Ureter (tissue), 1 donor: ENCODE data around the gene HDAC6. TPM values are rescaled to one million over a fixed set of nuclear protein-coding genes. Genes with fewer than 3 reads are reported as not detected.
"Not testable (repeated sequence)": the region's sequence is repeated elsewhere in the genome, so short reads cannot be mapped to it uniquely, and the experiment has no call there.

Source experiments
- DNase-seq: peaks from one replicate; pipeline ENCODE4 v3.0.0-alpha.2; 2020; ENCODE audit warnings: low spot score
- total RNA-seq: library from RNA; stranded (reverse); gene quantifications from one replicate; pipeline ENCODE4 v1.2.4, GENCODE V29; 2023
- donor health status: DM: yes; HTN: yes; CAD: no.

HDAC6 gene
- total RNA-seq, 1 donor from 2014 or later: 96.8 TPM

DNA sequence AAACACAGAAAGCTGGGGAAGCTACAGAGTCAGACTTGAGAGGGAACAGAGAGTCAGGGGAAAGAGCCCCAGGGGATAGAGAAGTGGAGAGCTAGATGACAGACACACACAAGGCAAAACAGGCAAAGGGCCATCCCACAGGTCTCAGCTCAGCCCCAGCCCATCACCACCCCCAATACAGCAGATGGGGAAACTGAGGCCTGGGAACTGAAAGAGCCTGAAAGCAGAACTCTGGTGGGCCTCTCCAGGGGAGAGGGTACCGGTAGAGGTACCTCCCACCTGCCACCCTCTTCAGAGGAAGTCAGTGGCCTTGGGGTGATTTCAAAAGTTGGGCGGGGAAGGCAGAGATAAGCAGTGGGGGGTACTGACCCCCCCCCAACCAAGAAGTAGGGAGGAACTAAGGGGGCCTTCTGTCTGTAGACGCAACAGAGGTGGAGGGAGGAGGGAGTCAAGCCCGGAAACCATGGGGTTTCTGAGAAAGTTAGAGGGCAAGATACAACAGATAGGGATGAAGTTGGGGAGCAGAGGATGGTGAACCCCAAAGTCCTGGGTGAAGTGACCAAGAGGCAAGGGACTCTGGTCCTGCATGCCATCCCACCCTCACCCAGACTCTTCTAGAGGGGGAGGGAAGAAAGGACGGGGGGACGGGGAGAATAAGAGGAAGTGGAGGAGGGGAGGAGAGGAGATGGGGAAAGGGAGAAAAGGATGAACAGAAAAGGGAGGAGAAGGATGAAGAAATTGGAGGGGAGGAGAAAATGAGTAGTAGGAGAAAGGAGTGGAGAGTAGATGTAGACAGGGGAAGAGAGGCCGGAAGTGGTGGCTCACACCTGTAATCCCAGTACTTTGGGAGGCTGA, 12.3 kb upstream of the HDAC6 start:
- no peak for DNase-seq

DNA sequence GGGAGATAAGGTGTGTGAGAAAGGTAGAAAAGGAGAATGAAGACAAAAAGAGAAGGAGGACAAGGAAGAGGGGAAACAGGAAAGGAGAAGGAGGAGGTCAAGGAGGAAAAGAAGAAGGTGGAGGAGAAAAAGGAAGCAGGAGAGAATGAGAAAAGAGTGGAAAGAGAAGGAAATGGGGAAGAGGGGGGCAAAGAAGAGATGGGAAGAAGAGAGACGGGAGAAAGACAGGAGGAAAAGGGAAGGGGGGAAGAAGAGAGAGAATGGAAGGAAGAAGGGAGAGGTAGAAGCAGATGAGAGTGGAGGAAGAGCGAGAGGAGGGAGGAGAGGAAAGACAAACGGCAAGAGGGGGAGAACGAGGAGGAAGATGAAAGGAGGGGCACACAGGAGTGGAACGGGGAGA, 11.4 kb upstream of the HDAC6 start:
- DNase-seq: no peak

DNA sequence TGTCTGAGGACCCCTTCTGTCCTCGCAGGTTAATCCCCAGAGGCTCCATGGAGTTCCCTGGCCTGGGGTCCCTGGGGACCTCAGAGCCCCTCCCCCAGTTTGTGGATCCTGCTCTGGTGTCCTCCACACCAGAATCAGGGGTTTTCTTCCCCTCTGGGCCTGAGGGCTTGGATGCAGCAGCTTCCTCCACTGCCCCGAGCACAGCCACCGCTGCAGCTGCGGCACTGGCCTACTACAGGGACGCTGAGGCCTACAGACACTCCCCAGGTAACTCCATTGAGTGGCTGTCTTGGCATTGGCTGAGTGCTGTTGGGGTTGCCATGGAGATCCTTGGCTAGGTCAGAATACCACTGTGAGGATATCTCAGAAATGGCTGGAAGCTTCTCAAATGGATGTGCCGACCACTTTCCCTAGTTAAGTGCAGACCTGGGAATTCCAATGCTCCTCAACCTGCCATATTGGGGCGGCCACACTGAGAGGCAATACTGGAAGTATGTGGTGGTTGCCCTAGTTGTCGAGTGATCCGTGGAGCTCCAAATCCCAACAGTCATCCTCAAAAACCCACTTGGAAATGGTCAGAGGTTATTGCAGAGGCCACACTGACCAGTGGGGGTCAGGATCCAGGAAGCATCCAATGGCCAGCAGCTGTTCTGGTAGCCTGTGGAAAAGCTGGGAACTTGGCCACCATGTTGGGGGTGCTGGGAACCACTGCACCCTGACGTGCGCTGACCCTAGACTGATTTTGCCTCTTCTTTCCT, 10.6 kb upstream of the HDAC6 start:
- DNase-seq: no peak

DNA sequence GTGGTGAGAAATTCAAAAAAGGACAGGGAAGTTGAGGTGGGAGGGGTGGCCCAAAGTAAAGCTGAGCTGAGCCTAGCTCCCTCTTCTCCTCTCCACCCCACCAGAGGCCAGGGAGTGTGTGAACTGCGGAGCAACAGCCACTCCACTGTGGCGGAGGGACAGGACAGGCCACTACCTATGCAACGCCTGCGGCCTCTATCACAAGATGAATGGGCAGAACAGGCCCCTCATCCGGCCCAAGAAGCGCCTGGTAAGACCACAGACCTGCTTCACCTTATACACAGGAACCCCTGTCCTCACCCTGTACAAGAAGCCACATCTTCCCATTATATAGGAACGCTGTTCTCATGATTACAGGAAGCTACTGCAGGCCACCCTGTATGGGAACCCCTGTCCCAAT, 9.6 kb upstream of the HDAC6 start:
- no peak for DNase-seq

DNA sequence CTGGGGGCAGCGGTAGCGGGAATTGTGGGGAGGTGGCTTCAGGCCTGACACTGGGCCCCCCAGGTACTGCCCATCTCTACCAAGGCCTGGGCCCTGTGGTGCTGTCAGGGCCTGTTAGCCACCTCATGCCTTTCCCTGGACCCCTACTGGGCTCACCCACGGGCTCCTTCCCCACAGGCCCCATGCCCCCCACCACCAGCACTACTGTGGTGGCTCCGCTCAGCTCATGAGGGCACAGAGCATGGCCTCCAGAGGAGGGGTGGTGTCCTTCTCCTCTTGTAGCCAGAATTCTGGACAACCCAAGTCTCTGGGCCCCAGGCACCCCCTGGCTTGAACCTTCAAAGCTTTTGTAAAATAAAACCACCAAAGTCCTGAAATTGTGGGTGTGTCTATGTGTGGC, 7.9 kb upstream of the HDAC6 start:
- DNase-seq: no peak

DNA sequence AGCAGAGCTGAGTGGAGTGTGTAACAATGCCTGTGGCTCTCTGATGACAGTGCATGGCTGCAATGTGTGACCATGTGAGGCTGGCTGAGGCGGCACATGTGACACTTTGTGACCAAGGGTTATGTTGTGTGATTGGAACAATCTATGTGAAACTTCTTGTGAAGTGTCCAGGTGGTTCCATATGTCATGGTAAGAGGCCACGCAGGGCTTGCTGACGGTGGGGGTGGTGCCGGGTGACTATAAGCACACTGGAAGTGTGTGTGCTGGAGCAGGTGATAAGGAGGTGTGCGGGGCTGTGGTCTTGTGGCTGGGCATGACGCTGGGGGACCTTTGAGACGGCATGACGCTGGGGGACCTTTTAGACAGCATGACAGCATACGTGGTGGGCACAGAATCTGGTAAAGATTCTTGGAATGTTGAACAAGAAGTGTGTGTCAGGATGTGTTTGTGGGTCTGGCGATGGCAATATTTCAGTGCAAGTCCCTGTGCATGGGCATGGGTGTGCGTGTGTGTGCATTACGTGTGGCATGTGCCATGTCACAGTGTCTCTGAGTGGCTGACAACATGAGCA, 7.4 kb upstream of the HDAC6 start:
- DNase-seq: no peak

DNA sequence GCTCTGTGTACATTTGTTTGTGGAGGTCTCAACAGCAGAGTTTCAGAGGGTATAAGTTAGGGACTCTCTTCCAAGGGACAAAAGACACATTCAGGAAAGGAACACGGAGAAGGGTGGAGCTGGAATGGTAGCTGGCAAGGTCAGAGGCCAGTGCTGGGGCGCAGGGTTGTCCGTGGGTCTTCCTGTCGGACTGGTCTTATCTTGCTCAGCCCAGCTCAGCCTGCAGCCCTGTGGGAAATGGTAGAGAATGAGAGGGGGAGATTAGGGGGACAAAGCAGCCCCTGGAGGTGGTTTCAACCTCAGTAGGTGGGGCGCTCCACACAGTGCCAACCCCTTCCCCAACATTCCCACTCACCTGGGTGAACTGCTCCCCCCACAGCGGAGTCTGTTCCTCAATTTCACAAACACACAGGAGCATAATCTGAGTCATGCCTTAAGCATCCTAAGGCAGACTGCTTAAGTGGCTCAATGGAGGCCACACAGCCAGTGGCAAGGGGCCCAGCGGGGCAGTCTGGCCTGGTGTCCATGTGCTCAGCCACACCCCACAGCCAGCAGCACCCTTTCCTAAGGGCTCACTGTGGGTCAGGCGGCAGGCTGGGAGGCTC, 6.9 kb upstream of the HDAC6 start:
- DNase-seq: no peak

DNA sequence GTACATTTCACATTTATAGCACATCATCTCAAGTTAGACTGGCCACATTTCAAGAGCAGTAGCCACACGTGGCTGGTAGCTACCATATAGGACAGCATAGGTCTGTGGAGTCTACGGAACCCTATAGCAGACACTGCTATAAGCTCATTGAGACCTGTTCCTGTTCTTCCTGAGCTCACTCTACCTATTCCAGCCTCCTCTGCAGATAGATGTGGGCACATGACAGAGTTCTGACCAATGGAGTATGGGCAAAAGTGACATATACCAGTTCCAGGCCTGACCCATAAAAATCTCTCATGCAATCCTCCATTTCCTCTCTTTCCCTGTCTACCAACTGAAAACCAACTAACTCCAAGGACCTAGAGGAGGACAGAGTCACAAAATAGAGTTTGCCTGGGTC, 3.5 kb upstream of the HDAC6 start:
- DNase-seq: no peak

DNA sequence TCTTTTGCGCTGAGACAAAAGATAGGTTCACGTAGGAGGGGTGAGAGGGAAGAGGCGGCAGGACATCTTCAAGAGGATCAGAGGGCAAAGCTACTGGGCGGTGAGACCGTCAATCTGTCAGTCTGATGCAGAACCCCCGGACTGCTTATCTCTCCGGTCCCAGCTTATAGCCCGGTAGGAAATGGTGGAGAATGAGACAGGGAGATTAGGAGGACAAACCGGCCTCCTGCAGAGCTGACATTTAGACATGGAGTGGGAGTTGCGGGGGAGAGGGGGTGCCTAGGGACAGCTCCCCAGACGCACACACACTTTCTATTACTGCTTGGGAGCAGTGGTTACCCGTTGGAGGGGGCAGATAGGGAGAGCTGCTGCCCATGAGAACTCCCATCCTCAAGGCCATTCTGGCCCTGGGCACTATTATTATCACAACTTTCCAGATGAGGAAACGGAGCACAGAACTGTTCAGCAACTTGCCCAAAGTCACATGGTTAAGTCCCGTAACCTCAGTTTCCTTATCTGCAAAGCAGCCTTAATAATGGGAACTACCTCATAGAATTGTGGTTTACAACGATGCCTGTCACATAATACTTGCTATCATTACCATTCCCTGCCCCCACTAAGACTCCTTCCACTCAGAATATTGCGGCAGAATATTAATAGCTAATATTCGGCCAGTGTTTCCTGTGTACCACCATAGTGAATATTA, 1.1 kb upstream of the HDAC6 start:
- DNase-seq: no peak

DNA sequence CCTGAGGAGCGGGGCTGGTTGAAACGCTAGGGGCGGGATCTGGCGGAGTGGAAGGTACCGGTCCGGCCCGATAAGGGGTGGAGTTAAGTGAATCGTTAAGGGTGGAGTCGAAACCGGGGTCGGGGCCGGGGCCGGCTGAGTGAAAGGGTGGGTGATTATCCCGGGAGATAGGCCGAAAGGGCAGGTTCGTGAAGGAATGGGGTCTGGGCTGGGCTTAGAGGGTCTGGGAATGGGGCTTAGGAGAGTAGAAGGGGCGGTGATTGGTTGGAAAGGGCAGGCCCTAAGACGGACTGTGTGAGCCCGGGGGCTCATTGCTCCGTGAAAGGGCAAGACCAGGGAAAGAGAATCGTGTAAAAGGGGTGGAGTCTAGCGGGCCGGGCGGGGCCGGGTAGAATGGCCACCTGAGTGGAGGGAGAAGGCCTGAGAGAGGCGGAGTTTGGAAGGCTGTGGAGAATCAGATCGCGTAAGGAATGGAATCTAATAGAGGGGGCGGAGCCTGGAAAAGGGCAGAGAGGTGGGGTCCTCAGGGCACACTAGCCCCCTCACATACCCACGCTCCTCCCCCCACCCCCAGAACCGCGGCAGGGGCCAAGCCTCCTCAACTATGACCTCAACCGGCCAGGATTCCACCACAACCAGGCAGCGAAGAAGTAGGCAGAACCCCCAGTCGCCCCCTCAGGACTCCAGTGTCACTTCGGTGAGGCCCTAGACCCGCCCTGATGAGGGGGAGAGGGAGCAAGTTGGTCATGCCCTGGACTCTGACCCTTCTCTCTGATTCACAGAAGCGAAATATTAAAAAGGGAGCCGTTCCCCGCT, 430 bp downstream of the HDAC6 start:
- DNase-seq: peak; percentile 89

DNA sequence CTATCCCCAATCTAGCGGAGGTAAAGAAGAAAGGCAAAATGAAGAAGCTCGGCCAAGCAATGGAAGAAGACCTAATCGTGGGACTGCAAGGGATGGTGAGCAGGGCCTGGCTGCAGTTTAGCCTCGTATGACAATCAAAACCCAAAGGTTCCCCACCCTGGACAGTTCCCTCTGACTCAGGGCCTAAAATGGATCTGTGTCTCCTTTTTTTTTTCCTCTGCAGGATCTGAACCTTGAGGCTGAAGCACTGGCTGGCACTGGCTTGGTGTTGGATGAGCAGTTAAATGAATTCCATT, 986 bp downstream of the HDAC6 start:
- DNase-seq: no peak

DNA sequence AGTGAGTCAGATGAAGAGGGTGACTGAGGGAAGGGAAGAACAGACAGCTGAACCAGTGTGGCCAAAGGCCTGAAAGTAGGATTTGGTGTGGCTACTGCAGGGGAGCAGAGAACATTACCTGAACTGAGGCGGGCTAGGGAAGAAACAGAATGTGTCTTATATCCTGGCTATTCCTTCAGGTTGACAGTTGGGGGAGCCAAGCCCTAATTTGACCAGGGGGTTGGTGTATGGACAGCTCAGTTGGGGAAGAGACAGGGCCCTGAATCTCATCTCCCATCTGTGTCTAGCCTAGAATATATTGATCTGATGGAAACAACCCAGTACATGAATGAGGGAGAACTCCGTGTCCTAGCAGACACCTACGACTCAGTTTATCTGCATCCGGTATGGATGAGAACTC, 4.2 kb downstream of the HDAC6 start:
- no peak for DNase-seq

DNA sequence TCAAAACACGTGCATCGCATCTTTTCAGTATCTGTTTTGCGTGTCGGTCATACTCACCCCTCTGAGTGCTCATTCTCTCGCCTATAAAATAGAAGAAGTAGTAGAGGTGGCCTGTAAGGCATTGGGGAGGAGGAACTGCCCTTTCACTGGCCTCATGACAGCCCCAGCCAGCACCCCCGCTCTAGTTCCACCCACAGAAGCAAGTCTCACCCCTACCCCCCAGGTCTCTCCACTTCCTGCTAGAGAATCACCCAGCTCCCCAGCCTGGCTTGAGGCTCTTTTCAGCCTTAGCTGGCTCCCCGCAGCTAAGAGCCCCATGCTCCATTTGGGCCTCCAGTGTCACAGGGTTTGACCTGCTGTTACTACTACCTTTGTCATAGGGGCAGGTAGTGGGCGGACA, 11.8 kb downstream of the HDAC6 start:
- DNase-seq: no peak

DNA sequence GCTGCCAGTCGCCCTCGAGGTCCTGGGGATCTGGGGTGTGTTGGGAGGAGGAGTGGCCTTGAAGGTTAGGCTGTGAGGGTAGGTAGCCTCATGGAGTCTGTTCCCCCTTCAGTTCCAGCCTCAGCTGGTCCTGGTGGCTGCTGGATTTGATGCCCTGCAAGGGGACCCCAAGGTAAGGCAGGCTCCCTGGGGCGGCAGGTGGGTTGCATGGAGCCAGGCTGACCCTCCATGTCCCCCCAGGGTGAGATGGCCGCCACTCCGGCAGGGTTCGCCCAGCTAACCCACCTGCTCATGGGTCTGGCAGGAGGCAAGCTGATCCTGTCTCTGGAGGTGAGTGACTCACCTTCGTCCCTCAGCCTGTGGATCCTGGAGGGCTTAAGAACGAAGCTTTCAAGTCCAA, 12.9 kb downstream of the HDAC6 start:
- no peak for DNase-seq

DNA sequence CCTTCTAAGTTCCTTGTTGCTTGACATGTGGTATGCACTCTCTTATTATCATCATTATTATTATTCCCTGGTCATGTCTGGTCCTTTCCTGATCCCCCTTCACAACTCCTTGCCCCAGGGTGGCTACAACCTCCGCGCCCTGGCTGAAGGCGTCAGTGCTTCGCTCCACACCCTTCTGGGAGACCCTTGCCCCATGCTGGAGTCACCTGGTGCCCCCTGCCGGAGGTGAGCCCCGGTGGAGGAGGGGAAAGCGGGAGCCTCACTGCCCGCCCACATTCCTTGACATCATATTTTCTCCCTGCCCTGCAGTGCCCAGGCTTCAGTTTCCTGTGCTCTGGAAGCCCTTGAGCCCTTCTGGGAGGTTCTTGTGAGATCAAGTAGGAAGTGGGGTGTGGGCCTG, 13.4 kb downstream of the HDAC6 start:
- no peak for DNase-seq

DNA sequence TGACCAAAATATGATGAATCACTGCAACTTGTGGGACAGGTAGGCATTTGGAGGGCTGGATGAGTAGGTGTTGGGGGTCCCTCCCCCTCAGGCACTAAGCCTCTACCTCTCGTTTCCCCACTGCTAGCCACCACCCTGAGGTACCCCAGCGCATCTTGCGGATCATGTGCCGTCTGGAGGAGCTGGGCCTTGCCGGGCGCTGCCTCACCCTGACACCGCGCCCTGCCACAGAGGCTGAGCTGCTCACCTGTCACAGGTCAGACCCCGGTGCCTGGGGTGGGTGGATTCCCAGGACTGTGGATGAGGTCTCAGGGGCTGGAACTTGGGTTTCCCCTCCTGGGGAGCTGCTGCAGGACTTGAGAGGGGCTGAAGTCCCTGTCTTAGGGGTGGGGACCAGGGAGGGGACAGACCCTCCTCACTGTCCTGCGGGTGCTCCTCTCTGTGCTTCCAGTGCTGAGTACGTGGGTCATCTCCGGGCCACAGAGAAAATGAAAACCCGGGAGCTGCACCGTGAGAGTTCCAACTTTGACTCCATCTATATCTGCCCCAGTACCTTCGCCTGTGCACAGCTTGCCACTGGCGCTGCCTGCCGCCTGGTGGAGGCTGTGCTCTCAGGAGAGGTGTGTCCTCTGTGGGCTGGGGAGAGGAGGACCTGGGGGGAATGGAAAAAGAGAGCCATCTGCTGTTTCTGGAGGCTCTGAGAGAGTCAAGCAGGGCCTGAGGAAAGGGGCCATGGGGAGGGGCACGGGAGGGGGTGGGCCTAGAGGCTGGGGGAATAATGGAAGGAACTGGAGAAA, 14.3 kb downstream of the HDAC6 start:
- DNase-seq: no peak

DNA sequence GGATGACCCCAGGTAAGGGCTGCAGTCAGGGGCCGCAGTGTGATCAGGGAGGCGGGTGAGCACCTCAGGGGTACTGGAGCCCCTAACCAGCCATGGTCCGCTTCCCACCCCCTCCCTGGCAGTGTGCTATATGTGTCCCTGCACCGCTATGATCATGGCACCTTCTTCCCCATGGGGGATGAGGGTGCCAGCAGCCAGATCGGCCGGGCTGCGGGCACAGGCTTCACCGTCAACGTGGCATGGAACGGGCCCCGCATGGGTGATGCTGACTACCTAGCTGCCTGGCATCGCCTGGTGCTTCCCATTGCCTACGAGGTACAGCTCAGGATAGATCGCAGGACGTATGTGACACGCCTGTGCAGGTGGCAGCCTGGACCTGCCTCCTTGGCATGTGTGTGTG, 16.2 kb downstream of the HDAC6 start:
- DNase-seq: no peak

DNA sequence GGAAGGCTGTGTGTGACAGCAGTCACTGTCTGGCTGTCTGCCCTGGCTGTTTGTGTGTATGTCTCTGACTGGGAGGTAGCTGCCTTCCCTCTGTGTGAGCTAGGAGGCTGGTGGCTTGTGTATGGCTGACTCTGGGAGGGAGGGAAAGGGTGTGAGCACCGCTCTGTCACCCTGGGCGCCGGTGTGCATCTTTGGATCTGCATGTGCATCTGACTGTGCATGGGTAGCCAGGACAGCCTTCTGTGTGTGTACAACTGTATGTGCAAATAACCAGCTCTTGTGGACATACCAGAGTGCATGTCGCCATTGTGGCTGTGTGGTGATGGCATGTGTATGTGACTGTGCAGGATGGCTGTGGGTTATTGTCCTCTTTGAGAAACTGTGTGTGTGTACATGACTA, 17.0 kb downstream of the HDAC6 start:
- no peak for DNase-seq

DNA sequence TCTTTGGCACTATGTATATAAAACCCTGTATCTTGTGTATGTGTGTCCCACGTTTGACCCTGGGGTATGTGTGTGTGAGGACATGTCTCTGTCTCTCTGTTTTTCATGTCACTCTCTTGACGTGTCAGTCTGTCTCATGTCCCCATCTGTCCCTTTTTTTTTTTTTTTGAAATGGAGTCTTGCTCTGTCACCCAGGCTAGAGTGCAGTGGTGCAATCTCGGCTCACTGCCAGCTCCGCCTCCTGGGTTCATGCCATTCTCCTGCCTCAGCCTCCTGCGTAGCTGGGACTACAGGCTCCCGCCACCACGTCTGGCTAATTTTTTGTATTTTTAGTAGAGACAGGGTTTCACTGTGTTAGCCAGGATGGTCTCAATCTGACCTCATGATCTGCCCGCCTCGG, 17.5 kb downstream of the HDAC6 start:
- not testable (repeated sequence) for DNase-seq

DNA sequence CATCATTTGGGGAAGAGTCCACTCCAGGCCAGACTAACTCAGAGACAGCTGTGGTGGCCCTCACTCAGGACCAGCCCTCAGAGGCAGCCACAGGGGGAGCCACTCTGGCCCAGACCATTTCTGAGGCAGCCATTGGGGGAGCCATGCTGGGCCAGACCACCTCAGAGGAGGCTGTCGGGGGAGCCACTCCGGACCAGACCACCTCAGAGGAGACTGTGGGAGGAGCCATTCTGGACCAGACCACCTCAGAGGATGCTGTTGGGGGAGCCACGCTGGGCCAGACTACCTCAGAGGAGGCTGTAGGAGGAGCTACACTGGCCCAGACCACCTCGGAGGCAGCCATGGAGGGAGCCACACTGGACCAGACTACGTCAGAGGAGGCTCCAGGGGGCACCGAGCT, 21.2 kb downstream of the HDAC6 start:
- no peak for DNase-seq
